Thymus (tissue), 11 donors: Measurements from ENCODE around the gene BMAL1. TPM values are rescaled to one million over a fixed set of nuclear protein-coding genes. Genes with fewer than 3 reads are reported as not detected.

Experiments used
- DNase-seq, 9 donors: peaks; one replicate each; pipeline ENCODE4 v3.0.0-alpha.2; 2013; ENCODE audit warnings: low spot score in 9 of 9, low read depth in 6 of 9, missing footprints in 1 of 9
- H3K27ac ChIP-seq, 2 donors: one replicate each; pipeline ENCODE4 v1.5.1; 2013; ENCODE audit warnings: control low read depth in 1 of 2, low read depth in 1 of 2, low read length in 1 of 2, mild to moderate bottlenecking in 1 of 2, moderate library complexity in 1 of 2
- H3K27me3 ChIP-seq, 2 donors: one replicate each; pipeline ENCODE4 v1.5.1; 2013; ENCODE audit warnings: low read length in 1 of 2; ENCODE audit not compliant: control insufficient read depth in 2 of 2, insufficient read depth in 1 of 2
- H3K36me3 ChIP-seq, 2 donors: one replicate each; pipeline ENCODE4 v1.5.1; 2013; ENCODE audit warnings: low read length in 1 of 2, mild to moderate bottlenecking in 1 of 2, moderate library complexity in 1 of 2; ENCODE audit not compliant: control insufficient read depth in 2 of 2, insufficient read depth in 2 of 2
- H3K4me1 ChIP-seq, 2 donors: one replicate each; pipeline ENCODE4 v1.5.1; 2013; ENCODE audit warnings: low read length in 2 of 2; ENCODE audit not compliant: control insufficient read depth in 2 of 2, insufficient read depth in 2 of 2
- H3K4me3 ChIP-seq, 2 donors: one replicate each; pipeline ENCODE4 v1.5.1; 2013; ENCODE audit warnings: low read length in 2 of 2, control low read depth in 1 of 2, mild to moderate bottlenecking in 1 of 2
- H3K9me3 ChIP-seq, 2 donors: one replicate each; pipeline ENCODE4 v1.5.1; 2013; ENCODE audit warnings: low read length in 1 of 2, mild to moderate bottlenecking in 1 of 2; ENCODE audit not compliant: control insufficient read depth in 2 of 2, insufficient read depth in 1 of 2
- WGBS: extraction: QIAGEN DNeasy Blood & Tissue Kit; methylation state at CpG from one replicate; pipeline ENCODE4 v1.1.7; 2013; 5-methylcytosine and 5-hydroxymethylcytosine counted together
- polyA plus RNA-seq: library from polyadenylated mRNA; stranded (reverse); fragments of 200-250 nt; gene quantifications from one replicate; pipeline ENCODE4 v1.2.3, GENCODE V29; 2013
- total RNA-seq: library from RNA; stranded (reverse); fragments of 120-200 nt; gene quantifications from one replicate; pipeline ENCODE4 v1.2.4, GENCODE V29; 2013
- donor health status: healthy.

BMAL1 gene
- total and polyA plus RNA-seq, 2 donors, result 28.8 to 35.4 TPM

- no peaks in the 10 kb centered on the region for H3K27me3 ChIP-seq
- DNase-seq, result no peak
- H3K4me3 ChIP-seq, result no peak overlapping the region
- H3K36me3 ChIP-seq, result peaks cover 0 to under 1% of the 10 kb centered on the region in 2 donors
- peaks cover 0 to 6% of the 10 kb centered on the region in 2 donors for H3K9me3 ChIP-seq
- H3K27ac ChIP-seq, result no peak overlapping the region
- peaks cover 3 to 16% of the 10 kb centered on the region in 2 donors for H3K4me1 ChIP-seq
- 94% methylated on average over 7 of the region's 7 CpGs for WGBS
These were observed 27.2 kb downstream of the BMAL1 start for GRCh38 chr11:13304655-13305335.

GRCh38 chr11:13308704-13309103 is 31.1 kb downstream of the BMAL1 start:
- peaks cover 3 to 14% of the 10 kb centered on the region in 2 donors for H3K4me1 ChIP-seq
- no peak overlapping the region for H3K4me3 ChIP-seq
- peaks cover 0 to 4% of the 10 kb centered on the region in 2 donors for H3K9me3 ChIP-seq
- DNase-seq, result no peak
- WGBS, result 96% methylated on average over 2 of the region's 2 CpGs
- peaks cover 11 to 16% of the 10 kb centered on the region in 2 donors for H3K36me3 ChIP-seq
- H3K27ac ChIP-seq, result no peak overlapping the region
- H3K27me3 ChIP-seq, result no peaks in the 10 kb centered on the region

- H3K27ac ChIP-seq, result no peak overlapping the region
- WGBS, result 97% methylated on average over 4 of the region's 4 CpGs
- DNase-seq, result no peak
- no peaks in the 10 kb centered on the region for H3K9me3 ChIP-seq
- peaks cover 3 to 12% of the 10 kb centered on the region in 2 donors for H3K4me1 ChIP-seq
- no peak overlapping the region for H3K4me3 ChIP-seq
- H3K36me3 ChIP-seq, result peaks cover 11 to 16% of the 10 kb centered on the region in 2 donors
- H3K27me3 ChIP-seq, result no peaks in the 10 kb centered on the region
These were observed 31.6 kb downstream of the BMAL1 start for GRCh38 chr11:13309156-13309555.

- H3K4me1 ChIP-seq, result peaks cover 3 to 8% of the 10 kb centered on the region in 2 donors
- DNase-seq, result no peak
These were observed 32.9 kb downstream of the BMAL1 start for GRCh38 chr11:13310443-13310842.

GRCh38 chr11:13311570-13311969 is 34.0 kb downstream of the BMAL1 start:
- no peak for DNase-seq
- no peaks in the 10 kb centered on the region for H3K9me3 ChIP-seq
- H3K27ac ChIP-seq, result no peak overlapping the region
- H3K36me3 ChIP-seq, result peaks cover 19 to 21% of the 10 kb centered on the region in 2 donors
- peaks cover 2 to 3% of the 10 kb centered on the region in 2 donors for H3K4me1 ChIP-seq
- H3K4me3 ChIP-seq, result no peak overlapping the region
- WGBS, result 95% methylated on average over 3 of the region's 3 CpGs
- no peaks in the 10 kb centered on the region for H3K27me3 ChIP-seq

More at GRCh38 chr11:13310443-13310842, 32.9 kb downstream of the BMAL1 start:
- Histone ChIP-seq H3K36me3 (peaks cover 15 to 21% of the 10 kb centered on the region in 2 donors), H3K27me3 (no peaks in the 10 kb centered on the region), H3K27ac (no peak overlapping the region), H3K9me3 (no peaks in the 10 kb centered on the region), H3K4me3 (no peak overlapping the region)
- WGBS, result over 99% methylated on average over 6 of the region's 6 CpGs

- DNase-seq, result no peak
- Histone ChIP-seq H3K27ac (no peak overlapping the region), H3K27me3 (no peaks in the 10 kb centered on the region), H3K4me1 (no peaks in the 10 kb centered on the region), H3K9me3 (no peaks in the 10 kb centered on the region), H3K4me3 (no peak overlapping the region), H3K36me3 (peaks cover 19 to 21% of the 10 kb centered on the region in 2 donors)
- WGBS, result 96% methylated on average over 16 of the region's 16 CpGs
These were observed 35.6 kb downstream of the BMAL1 start for GRCh38 chr11:13313005-13313819.

- H3K36me3 ChIP-seq, result peaks cover 19 to 21% of the 10 kb centered on the region in 2 donors
- peaks cover 0 to 4% of the 10 kb centered on the region in 2 donors for H3K4me1 ChIP-seq
- 93% methylated on average over 2 of the region's 2 CpGs for WGBS
- no peak for DNase-seq
- H3K4me3 ChIP-seq, result no peak overlapping the region
- H3K27ac ChIP-seq, result no peak overlapping the region
- no peaks in the 10 kb centered on the region for H3K27me3 ChIP-seq
- no peaks in the 10 kb centered on the region for H3K9me3 ChIP-seq
These were observed 37.2 kb downstream of the BMAL1 start for GRCh38 chr11:13314676-13315394.

GRCh38 chr11:13315517-13316432 is 38.2 kb downstream of the BMAL1 start:
- WGBS, result 93% methylated on average over 11 of the region's 11 CpGs
- Histone ChIP-seq H3K27me3 (no peaks in the 10 kb centered on the region), H3K27ac (no peak overlapping the region), H3K4me3 (no peak overlapping the region), H3K4me1 (peaks cover 0 to 4% of the 10 kb centered on the region in 2 donors), H3K36me3 (peaks cover 14% of the 10 kb centered on the region in 2 donors), H3K9me3 (no peaks in the 10 kb centered on the region)
- DNase-seq, result no peak
